HEK293 (cell line): Measurements from ENCODE around the gene CD68.

Experiments used
- CTCF ChIA-PET: fragments of 350-600 bp; formaldehyde crosslinking; extraction: SDS; loops from one replicate; lab custom pipeline; 2021; ENCODE audit warnings: antibody characterized with exemption; lab: Yijun Ruan, JAX
- POLR2A ChIA-PET: fragments of 300-600 bp; formaldehyde crosslinking; extraction: SDS; loops from one replicate; lab custom pipeline; 2020; ENCODE audit warnings: antibody characterized with exemption, inconsistent platforms; lab: Yijun Ruan, JAX
- H3K27ac ChIP-seq: fragments of 200-500 bp; sonication (Bioruptor generic); 2 replicates; pipeline ENCODE4 v1.5.1; 2014; ENCODE audit warnings: low read depth, low read length, control low read depth, inconsistent platforms; ENCODE audit errors: extremely low read depth
- H3K36me3 ChIP-seq, 2 experiments: fragments of 200-500 bp in 1 of 2; sonication (Bioruptor generic) in 1 of 2; 1 replicate in 1 of 2; 2 replicates in 1 of 2; pipeline ENCODE4 v1.5.1; 2014 to 2017; ENCODE audit warnings: inconsistent platforms in 2 of 2, low read length in 2 of 2; ENCODE audit not compliant: control insufficient read depth in 2 of 2, insufficient read depth in 1 of 2
- H3K4me1 ChIP-seq: fragments of 200-500 bp; sonication (Bioruptor generic); 2 replicates; pipeline ENCODE4 v1.5.1; 2014; ENCODE audit warnings: mild to moderate bottlenecking, low read length, inconsistent platforms; ENCODE audit not compliant: control insufficient read depth, insufficient read depth
- H3K4me3 ChIP-seq: 2 replicates; pipeline ENCODE4 v1.5.1; 2011; ENCODE audit warnings: low read depth, mild to moderate bottlenecking, control low read depth, low read length, moderate library complexity
- H3K9me3 ChIP-seq: fragments of 200-500 bp; sonication (Bioruptor generic); 2 replicates; pipeline ENCODE4 v1.5.1; 2014; ENCODE audit warnings: low read depth, low read length, inconsistent platforms; ENCODE audit not compliant: control insufficient read depth, insufficient read depth
- GLIS2 ChIP-seq: fragments of 450-650 bp; formaldehyde crosslinking; IDR thresholded peaks from 2 replicates; pipeline ENCODE4 v1.5.1; 2016; ENCODE audit warnings: missing biosample characterization, missing genetic modification characterization
- HOXD13 ChIP-seq: sonication (generic); formaldehyde crosslinking; IDR thresholded peaks from 2 replicates; pipeline ENCODE4 v1.8.0; 2022; ENCODE audit warnings: missing genetic modification reagents, borderline replicate concordance
- OVOL3 ChIP-seq: fragments of 450-650 bp; formaldehyde crosslinking; IDR thresholded peaks from 2 replicates; pipeline ENCODE4 v1.5.1; 2016; ENCODE audit warnings: missing biosample characterization, missing genetic modification characterization
- PBX3 ChIP-seq: sonication (generic); formaldehyde crosslinking; IDR thresholded peaks from 2 replicates; pipeline ENCODE4 v1.8.1; 2022; ENCODE audit warnings: mild to moderate bottlenecking, moderate library complexity, missing genetic modification reagents
- PRDM2 ChIP-seq: fragments of 450-650 bp; formaldehyde crosslinking; IDR thresholded peaks from 2 replicates; pipeline ENCODE4 v1.5.1; 2016; ENCODE audit warnings: missing biosample characterization, missing genetic modification characterization, borderline replicate concordance
- ZBTB20 ChIP-seq: fragments of 450-650 bp; formaldehyde crosslinking; IDR thresholded peaks from 2 replicates; pipeline ENCODE4 v1.5.1; 2016; ENCODE audit warnings: missing biosample characterization, missing genetic modification characterization
- ZNF2 ChIP-seq: fragments of 450-650 bp; formaldehyde crosslinking; IDR thresholded peaks from 2 replicates; pipeline ENCODE4 v1.5.1; 2016; ENCODE audit warnings: missing biosample characterization, missing genetic modification characterization
- ZNF274 ChIP-seq, 2 experiments: fragments of 200-500 bp in 1 of 2; fragments of 450-650 bp in 1 of 2; sonication (Bioruptor generic) in 1 of 2; formaldehyde crosslinking in 1 of 2; IDR thresholded peaks; 2 replicates each; pipeline versions ENCODE4 v1.5.1 to v1.6.1; 2014 to 2016; ENCODE audit warnings: borderline replicate concordance in 1 of 2, inconsistent platforms in 1 of 2, low read length in 1 of 2, missing biosample characterization in 1 of 2, missing genetic modification characterization in 1 of 2
- ZNF341 ChIP-seq: fragments of 450-650 bp; formaldehyde crosslinking; IDR thresholded peaks from 2 replicates; pipeline ENCODE4; 2016; ENCODE audit warnings: low read depth, missing biosample characterization, missing genetic modification characterization
- ZNF366 ChIP-seq: fragments of 450-650 bp; formaldehyde crosslinking; conservative IDR thresholded peaks from 2 replicates; pipeline ENCODE4 v1.5.1; 2016; ENCODE audit warnings: missing biosample characterization, missing genetic modification characterization
- ZNF391 ChIP-seq: fragments of 450-650 bp; formaldehyde crosslinking; IDR thresholded peaks from 2 replicates; pipeline ENCODE4 v1.5.1; 2016; ENCODE audit warnings: low read depth, missing biosample characterization, missing genetic modification characterization, borderline replicate concordance
- ZNF398 ChIP-seq: fragments of 450-650 bp; formaldehyde crosslinking; IDR thresholded peaks from 2 replicates; pipeline ENCODE4 v1.5.1; 2017; ENCODE audit warnings: missing biosample characterization, missing genetic modification characterization
- ZNF488 ChIP-seq: fragments of 450-650 bp; formaldehyde crosslinking; IDR thresholded peaks from 2 replicates; pipeline ENCODE4 v1.5.1; 2016; ENCODE audit warnings: missing biosample characterization, missing genetic modification characterization
- ZNF580 ChIP-seq: fragments of 450-650 bp; formaldehyde crosslinking; IDR thresholded peaks from 2 replicates; pipeline ENCODE4 v1.5.1; 2016; ENCODE audit warnings: missing biosample characterization, missing genetic modification characterization
- ZNF624 ChIP-seq: fragments of 450-650 bp; formaldehyde crosslinking; IDR thresholded peaks from 2 replicates; pipeline ENCODE4 v1.5.1; 2017; ENCODE audit warnings: missing biosample characterization, missing genetic modification characterization
- ZNF670 ChIP-seq: fragments of 450-650 bp; formaldehyde crosslinking; IDR thresholded peaks from 2 replicates; pipeline ENCODE4 v1.5.1; 2016; ENCODE audit warnings: missing biosample characterization, missing genetic modification characterization, low read depth
- ZNF792 ChIP-seq: fragments of 450-650 bp; formaldehyde crosslinking; IDR thresholded peaks from 2 replicates; pipeline ENCODE4 v1.5.1; 2016; ENCODE audit warnings: missing biosample characterization, missing genetic modification characterization
- ZSCAN18 ChIP-seq: fragments of 450-650 bp; formaldehyde crosslinking; IDR thresholded peaks from 2 replicates; pipeline ENCODE4 v1.5.1; 2016; ENCODE audit warnings: missing biosample characterization, missing genetic modification characterization

The CD68 gene

GRCh38 chr17:7591596-7591995 is 12.2 kb downstream of the CD68 start:
- H3K27ac ChIP-seq = peak overlapping the region; percentile 24; the same call in 1 of the 2 replicates
- no peaks in the 10 kb centered on the region for H3K9me3 ChIP-seq
- H3K4me3 ChIP-seq = no peak overlapping the region
- CTCF ChIA-PET = interaction anchor here (0.6 to 1.3 kb wide), 3 partner anchors 9 to 94 kb away, joined by 3 to 8 read pairs (median 3); no protein-coding TSS in a partner anchor
- POLR2A ChIA-PET = interaction anchor here (0.9 to 1.3 kb wide), 5 partner anchors 8 to 95 kb away, joined by 3 to 5 read pairs (median 3); partner anchors contain the start of gene MPDU1
- peaks cover 52 to 98% of the 10 kb centered on the region in 2 experiments for H3K36me3 ChIP-seq
- H3K4me1 ChIP-seq = no peaks in the 10 kb centered on the region; the same call in 1 of the 2 replicates
- TF ChIP-seq ZNF670 (no peak), PBX3 (no peak), ZNF366 (no peak), ZSCAN18 (no peak), OVOL3 (tag by site-specific recombination) (no peak), HOXD13 (CRISPR knock-in tag) (no peak), GLIS2 (tag by site-specific recombination) (peak; percentile 33; the same call in 1 of the 2 replicates), ZNF792 (tag by site-specific recombination) (no peak), ZNF624 (tag by site-specific recombination) (no peak), ZNF274 (IDR thresholded peaks at IDR 0.05; ENCODE audit: low read length) (no peak), ZNF274 (tag by site-specific recombination; IDR thresholded peaks at IDR 0.05; ENCODE audit: borderline replicate concordance) (no peak), ZNF398 (tag by site-specific recombination) (peak; percentile 26; the same call in 1 of the 2 replicates), ZNF341 (no peak)

- Histone ChIP-seq H3K27ac (no peak overlapping the region), H3K36me3 (peaks cover 61 to 98% of the 10 kb centered on the region in 2 experiments), H3K4me1 (no peaks in the 10 kb centered on the region; the same call in 1 of the 2 replicates), H3K9me3 (no peaks in the 10 kb centered on the region), H3K4me3 (no peak overlapping the region)
- ChIA-PET CTCF (interaction anchor here (0.7 kb wide), 1 partner anchor 94 kb away, joined by 3 read pairs; no protein-coding TSS in a partner anchor), POLR2A (interaction anchor here (1.3 to 3.0 kb wide), 4 partner anchors 9 to 95 kb away, joined by 3 to 9 read pairs (median 6); partner anchors contain the start of genes FXR2, MPDU1 and TP53)
- TF ChIP-seq ZNF488 (tag by site-specific recombination) (no peak), ZBTB20 (tag by site-specific recombination) (no peak), ZNF580 (tag by site-specific recombination) (no peak), PRDM2 (tag by site-specific recombination) (no peak), ZNF391 (no peak), ZNF2 (tag by site-specific recombination) (no peak)
Measured at GRCh38 chr17:7592422-7593021, 13.1 kb downstream of the CD68 start.
